Neural progenitor cell (in vitro differentiated cells): Measurements from ENCODE around the gene MARK3.

ENCODE experiments used
- EZH2 ChIP-seq: fragments of 200-600 bp; sonication (generic); IDR thresholded peaks from 2 replicates; pipeline ENCODE4 v1.6.1; 2017; ENCODE audit warnings: antibody characterized with exemption, mild to moderate bottlenecking, moderate library complexity
- TF ChIP-seq, protein P1 (sequence below): fragments of 200-600 bp; sonication (generic); IDR thresholded peaks from 2 replicates; pipeline ENCODE4 v1.5.1; 2017; ENCODE audit warnings: antibody characterized with exemption, mild to moderate bottlenecking

DNA sequence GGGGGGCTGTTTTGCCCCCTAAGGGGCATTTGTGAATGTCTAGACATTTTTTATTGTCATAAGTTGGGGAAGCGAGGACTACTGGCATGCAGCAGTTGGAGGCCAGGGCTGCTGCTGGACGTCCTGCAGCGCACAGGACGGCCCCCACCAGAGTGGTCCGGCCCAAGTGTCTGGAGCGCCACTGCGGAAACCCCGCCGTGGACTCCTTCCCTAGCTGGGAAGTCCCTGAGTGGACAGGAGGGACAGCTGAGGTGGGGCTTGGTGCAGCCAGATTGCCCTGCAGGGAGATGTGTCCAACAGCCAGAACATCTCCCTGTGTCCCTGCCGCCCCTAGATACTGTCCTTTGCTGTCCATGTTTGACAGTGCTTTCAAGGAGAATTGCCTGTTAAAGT, 132.0 kb downstream of the MARK3 start:
- TF ChIP-seq, protein P1, sequence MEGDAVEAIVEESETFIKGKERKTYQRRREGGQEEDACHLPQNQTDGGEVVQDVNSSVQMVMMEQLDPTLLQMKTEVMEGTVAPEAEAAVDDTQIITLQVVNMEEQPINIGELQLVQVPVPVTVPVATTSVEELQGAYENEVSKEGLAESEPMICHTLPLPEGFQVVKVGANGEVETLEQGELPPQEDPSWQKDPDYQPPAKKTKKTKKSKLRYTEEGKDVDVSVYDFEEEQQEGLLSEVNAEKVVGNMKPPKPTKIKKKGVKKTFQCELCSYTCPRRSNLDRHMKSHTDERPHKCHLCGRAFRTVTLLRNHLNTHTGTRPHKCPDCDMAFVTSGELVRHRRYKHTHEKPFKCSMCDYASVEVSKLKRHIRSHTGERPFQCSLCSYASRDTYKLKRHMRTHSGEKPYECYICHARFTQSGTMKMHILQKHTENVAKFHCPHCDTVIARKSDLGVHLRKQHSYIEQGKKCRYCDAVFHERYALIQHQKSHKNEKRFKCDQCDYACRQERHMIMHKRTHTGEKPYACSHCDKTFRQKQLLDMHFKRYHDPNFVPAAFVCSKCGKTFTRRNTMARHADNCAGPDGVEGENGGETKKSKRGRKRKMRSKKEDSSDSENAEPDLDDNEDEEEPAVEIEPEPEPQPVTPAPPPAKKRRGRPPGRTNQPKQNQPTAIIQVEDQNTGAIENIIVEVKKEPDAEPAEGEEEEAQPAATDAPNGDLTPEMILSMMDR: no peak
- TF ChIP-seq EZH2: no peak
